Breast epithelium (tissue), 4 donors: Measurements from ENCODE around the gene CFAP90. TPM values are rescaled to one million over a fixed set of nuclear protein-coding genes. Genes with fewer than 3 reads are reported as not detected.

Source experiments
- DNase-seq, 2 donors: peaks; one replicate each; pipeline ENCODE4 v3.0.0-alpha.2; 2019; ENCODE audit warnings: low spot score in 2 of 2
- H3K27ac ChIP-seq, 2 donors: fragments of 200-600 bp; sonication (generic) in 1 of 2; one replicate each; pipeline ENCODE4 v1.5.1; 2016 to 2019; ENCODE audit warnings: mild to moderate bottlenecking in 1 of 2
- H3K27me3 ChIP-seq, 2 donors: fragments of 200-600 bp; sonication (generic) in 1 of 2; one replicate each; pipeline versions ENCODE4 v1.5.1 to v1.6.0; 2017 to 2019; ENCODE audit warnings: control low read depth in 1 of 2, mild to moderate bottlenecking in 1 of 2
- H3K36me3 ChIP-seq: fragments of 200-600 bp; one replicate; pipeline ENCODE4 v1.5.1; 2019
- H3K4me1 ChIP-seq, 2 donors: fragments of 200-600 bp; sonication (generic); one replicate each; pipeline ENCODE4 v1.5.1; 2016 to 2019; ENCODE audit warnings: control low read depth in 1 of 2
- H3K4me3 ChIP-seq, 3 donors: fragments of 200-600 bp; sonication (generic); 1 replicate in 2 of 3; 2 replicates in 1 of 3; pipeline ENCODE4 v1.5.1; 2016 to 2019; ENCODE audit warnings: mild to moderate bottlenecking in 3 of 3, moderate library complexity in 2 of 3
- H3K9me3 ChIP-seq, 2 donors: fragments of 200-600 bp; sonication (generic) in 1 of 2; one replicate each; pipeline ENCODE4 v1.5.1; 2016 to 2019; ENCODE audit warnings: control low read depth in 1 of 2
- CTCF ChIP-seq, 3 donors: fragments of 450-650 bp; IDR thresholded peaks; one replicate each; pipeline ENCODE4 v1.5.1; 2016 to 2017; ENCODE audit warnings: antibody characterized with exemption in 3 of 3, mild to moderate bottlenecking in 3 of 3, moderate library complexity in 3 of 3
- POLR2A ChIP-seq: fragments of 450-650 bp; IDR thresholded peaks from one replicate; pipeline ENCODE4 v1.6.1; 2016; ENCODE audit warnings: antibody characterized with exemption, mild to moderate bottlenecking, moderate library complexity
- POLR2AphosphoS5 ChIP-seq, 3 donors: sonication (generic); formaldehyde crosslinking; IDR thresholded peaks; one replicate each; pipeline ENCODE4 v1.6.1; 2017; ENCODE audit warnings: antibody characterized with exemption in 3 of 3
- intact Hi-C: fragments of 100-400 bp; cut with DNase I; formaldehyde crosslinking; loops from one replicate; pipeline ENCODE4 v1.15.1; 2023; ENCODE audit warnings: low total_unique reads
- total RNA-seq, 3 donors: library from RNA; depleted of rRNA; stranded (reverse); fragments of >200 nt; gene quantifications; one replicate each; pipeline ENCODE4 v1.1.0, GENCODE V29; 2016

Gene CFAP90
- total RNA-seq, 3 donors from 2014 or later = 0.48 to 0.98 (median 0.59) TPM

GRCh38 chr5:7801891-7802614, 48.9 kb downstream of the CFAP90 start:
- intact Hi-C loops = no loop called here
- TF ChIP-seq POLR2AphosphoS5 (IDR thresholded peaks at IDR 0.05) = no peak
- no peak for TF ChIP-seq CTCF (IDR thresholded peaks at IDR 0.05)
- no peak for TF ChIP-seq POLR2A
- no peaks in the 10 kb centered on the region for H3K9me3 ChIP-seq
- no peaks in the 10 kb centered on the region for H3K4me1 ChIP-seq
- H3K36me3 ChIP-seq = no peaks in the 10 kb centered on the region
- H3K27me3 ChIP-seq = no peaks in the 10 kb centered on the region
- no peak overlapping the region for H3K27ac ChIP-seq
- no peak overlapping the region for H3K4me3 ChIP-seq
- no peak for DNase-seq

GRCh38 chr5:7795306-7795705, 55.6 kb downstream of the CFAP90 start:
- H3K4me1 ChIP-seq = no peaks in the 10 kb centered on the region
- H3K9me3 ChIP-seq = no peaks in the 10 kb centered on the region
- no peak overlapping the region for H3K4me3 ChIP-seq
- H3K27me3 ChIP-seq = no peaks in the 10 kb centered on the region
- no peak overlapping the region for H3K27ac ChIP-seq
- no peaks in the 10 kb centered on the region for H3K36me3 ChIP-seq
- intact Hi-C loops = no loop called here
- TF ChIP-seq POLR2AphosphoS5 (IDR thresholded peaks at IDR 0.05) = no peak
- no peak for TF ChIP-seq POLR2A
- no peak for TF ChIP-seq CTCF (IDR thresholded peaks at IDR 0.05)
- no peak for DNase-seq

- H3K27ac ChIP-seq = no peak overlapping the region
- no peak for DNase-seq
- H3K27me3 ChIP-seq = no peaks in the 10 kb centered on the region
- intact Hi-C loops = no loop called here
- no peak overlapping the region for H3K4me3 ChIP-seq
- no peaks in the 10 kb centered on the region for H3K9me3 ChIP-seq
- no peaks in the 10 kb centered on the region for H3K4me1 ChIP-seq
- H3K36me3 ChIP-seq = no peaks in the 10 kb centered on the region
- TF ChIP-seq POLR2A (no peak), CTCF (IDR thresholded peaks at IDR 0.05) (no peak), POLR2AphosphoS5 (IDR thresholded peaks at IDR 0.05) (no peak)
Measured at GRCh38 chr5:7794823-7795222, 56.1 kb downstream of the CFAP90 start.

- no peaks in the 10 kb centered on the region for H3K9me3 ChIP-seq
- no peaks in the 10 kb centered on the region for H3K36me3 ChIP-seq
- no peak overlapping the region for H3K4me3 ChIP-seq
- H3K27ac ChIP-seq = no peak overlapping the region
- H3K27me3 ChIP-seq = no peaks in the 10 kb centered on the region
- no peaks in the 10 kb centered on the region for H3K4me1 ChIP-seq
- DNase-seq = no peak
- TF ChIP-seq POLR2AphosphoS5 (IDR thresholded peaks at IDR 0.05) = no peak
- TF ChIP-seq POLR2A = no peak
- TF ChIP-seq CTCF (IDR thresholded peaks at IDR 0.05) = no peak
- intact Hi-C loops = no loop called here
Measured at GRCh38 chr5:7794311-7794710, 56.6 kb downstream of the CFAP90 start.

- no peak overlapping the region for H3K4me3 ChIP-seq
- no peak for TF ChIP-seq POLR2A
- no peak for TF ChIP-seq CTCF (IDR thresholded peaks at IDR 0.05)
- H3K9me3 ChIP-seq = no peaks in the 10 kb centered on the region
- no peak overlapping the region for H3K27ac ChIP-seq
- H3K4me1 ChIP-seq = no peaks in the 10 kb centered on the region
- no peaks in the 10 kb centered on the region for H3K27me3 ChIP-seq
- DNase-seq = no peak
- no peaks in the 10 kb centered on the region for H3K36me3 ChIP-seq
- intact Hi-C loops = no loop called here
Measured at GRCh38 chr5:7793895-7794294, 57.0 kb downstream of the CFAP90 start.
